ENCODE results near the gene TSEN2. TPM values are rescaled to one million over a fixed set of nuclear protein-coding genes. Genes with fewer than 3 reads are reported as not detected.
"Not testable (repeated sequence)": the region's sequence is repeated elsewhere in the genome, so short reads cannot be mapped to it uniquely, and the experiment has no call there.

TSEN2 gene
- polyA plus RNA-seq, 5 donors: 18.8 to 24.9 (median 23.9) TPM

- DNase-seq: no peak
These were observed 32.3 kb upstream of the TSEN2 start for GRCh38 chr3:12451960-12452359.

- DNase-seq: no peak
These were observed 31.6 kb upstream of the TSEN2 start for GRCh38 chr3:12452361-12453330.

- no peak for DNase-seq
These were observed 30.0 kb upstream of the TSEN2 start for GRCh38 chr3:12454076-12454815.

- DNase-seq: no peak
These were observed 29.5 kb upstream of the TSEN2 start for GRCh38 chr3:12454816-12455121.

- DNase-seq: no peak
These were observed 28.5 kb upstream of the TSEN2 start for GRCh38 chr3:12455740-12456139.

GRCh38 chr3:12456441-12456840 is 27.8 kb upstream of the TSEN2 start:
- DNase-seq: no peak

GRCh38 chr3:12457380-12457779 is 26.9 kb upstream of the TSEN2 start:
- DNase-seq: not testable (repeated sequence)

GRCh38 chr3:12458901-12459300 is 25.4 kb upstream of the TSEN2 start:
- DNase-seq: no peak

- no peak for DNase-seq
These were observed 24.2 kb upstream of the TSEN2 start for GRCh38 chr3:12460127-12460526.

- DNase-seq: no peak
These were observed 23.1 kb upstream of the TSEN2 start for GRCh38 chr3:12461097-12461649.

- DNase-seq: no peak
These were observed 21.9 kb upstream of the TSEN2 start for GRCh38 chr3:12462159-12462947.

- no peak for DNase-seq
These were observed 20.6 kb upstream of the TSEN2 start for GRCh38 chr3:12463686-12464085.

- no peak for DNase-seq
These were observed 20.1 kb upstream of the TSEN2 start for GRCh38 chr3:12464181-12464580.

GRCh38 chr3:12465151-12465835 is 19.0 kb upstream of the TSEN2 start:
- no peak for DNase-seq

- DNase-seq: no peak
These were observed 18.4 kb upstream of the TSEN2 start for GRCh38 chr3:12465836-12466225.

- no peak for DNase-seq
These were observed 16.5 kb upstream of the TSEN2 start for GRCh38 chr3:12467746-12468145.

- no peak for DNase-seq
These were observed 16.0 kb upstream of the TSEN2 start for GRCh38 chr3:12468276-12468675.

- no peak for DNase-seq
These were observed 15.5 kb upstream of the TSEN2 start for GRCh38 chr3:12468757-12469156.

GRCh38 chr3:12469222-12469621 is 15.1 kb upstream of the TSEN2 start:
- DNase-seq: not testable (repeated sequence)

- no peak for DNase-seq
These were observed 14.2 kb upstream of the TSEN2 start for GRCh38 chr3:12470111-12470510.

- no peak for DNase-seq
These were observed 13.6 kb upstream of the TSEN2 start for GRCh38 chr3:12470680-12471079.
